Measurements from ENCODE around the gene LRRC55. TPM values are rescaled to one million over a fixed set of nuclear protein-coding genes. Genes with fewer than 3 reads are reported as not detected.
A peak's percentile ranks its signal among the peaks of the same experiment; 100 is the strongest.

LRRC55 gene
- total RNA-seq, 6 donors from 2014 or later: 0.10 to 0.11 TPM; not detected in 4

GRCh38 chr11:57219021-57219627 lies 37.4 kb downstream of the LRRC55 start:
- Histone ChIP-seq H3K4me1 (peaks cover 4 to 16% (median 11%) of the 10 kb centered on the region in 4 donors), H3K9me3 (no peaks in the 10 kb centered on the region), H3K4me3 (no peak overlapping the region), H3K27me3 (no peaks in the 10 kb centered on the region), H3K27ac (peak overlapping the region in 2 of 4 donors; percentile 24 to 57), H3K36me3 (no peaks in the 10 kb centered on the region)
- 41 to 42% methylated on average over 6 of the region's 6 CpGs for WGBS, 2 donors
- no peak for DNase-seq
- TF ChIP-seq EP300 (IDR thresholded peaks at IDR 0.05): no peak
- TF ChIP-seq POLR2AphosphoS5 (IDR thresholded peaks at IDR 0.05): no peak
- TF ChIP-seq, protein P1, sequence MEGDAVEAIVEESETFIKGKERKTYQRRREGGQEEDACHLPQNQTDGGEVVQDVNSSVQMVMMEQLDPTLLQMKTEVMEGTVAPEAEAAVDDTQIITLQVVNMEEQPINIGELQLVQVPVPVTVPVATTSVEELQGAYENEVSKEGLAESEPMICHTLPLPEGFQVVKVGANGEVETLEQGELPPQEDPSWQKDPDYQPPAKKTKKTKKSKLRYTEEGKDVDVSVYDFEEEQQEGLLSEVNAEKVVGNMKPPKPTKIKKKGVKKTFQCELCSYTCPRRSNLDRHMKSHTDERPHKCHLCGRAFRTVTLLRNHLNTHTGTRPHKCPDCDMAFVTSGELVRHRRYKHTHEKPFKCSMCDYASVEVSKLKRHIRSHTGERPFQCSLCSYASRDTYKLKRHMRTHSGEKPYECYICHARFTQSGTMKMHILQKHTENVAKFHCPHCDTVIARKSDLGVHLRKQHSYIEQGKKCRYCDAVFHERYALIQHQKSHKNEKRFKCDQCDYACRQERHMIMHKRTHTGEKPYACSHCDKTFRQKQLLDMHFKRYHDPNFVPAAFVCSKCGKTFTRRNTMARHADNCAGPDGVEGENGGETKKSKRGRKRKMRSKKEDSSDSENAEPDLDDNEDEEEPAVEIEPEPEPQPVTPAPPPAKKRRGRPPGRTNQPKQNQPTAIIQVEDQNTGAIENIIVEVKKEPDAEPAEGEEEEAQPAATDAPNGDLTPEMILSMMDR (IDR thresholded peaks at IDR 0.05): no peak
- ATAC-seq (ENCODE audit: low FRiP score in 2 of 2): peak in 1 of 2 donors; percentile 61

DNA sequence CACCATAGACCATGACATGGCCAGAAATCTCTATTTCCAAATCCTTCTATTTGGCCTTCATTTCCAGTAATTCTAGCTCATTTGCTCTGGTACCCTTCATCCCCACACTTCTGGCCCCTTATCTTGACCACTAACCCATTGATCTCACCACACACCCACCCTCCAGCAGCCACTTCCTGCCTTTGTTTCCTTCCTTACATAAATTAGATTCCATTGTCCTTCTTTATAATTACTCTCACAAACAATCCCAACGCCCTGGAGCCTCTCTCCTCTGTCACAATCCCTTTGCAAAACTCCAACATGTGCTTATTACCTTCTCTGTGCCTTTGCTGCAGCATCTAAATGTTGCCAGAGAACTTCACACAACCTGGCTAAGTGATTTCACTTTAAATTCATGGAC lies 40.5 kb downstream of the LRRC55 start:
- WGBS, 2 donors: 13 to 31% methylated on average over 1 of the region's 1 CpG

DNA sequence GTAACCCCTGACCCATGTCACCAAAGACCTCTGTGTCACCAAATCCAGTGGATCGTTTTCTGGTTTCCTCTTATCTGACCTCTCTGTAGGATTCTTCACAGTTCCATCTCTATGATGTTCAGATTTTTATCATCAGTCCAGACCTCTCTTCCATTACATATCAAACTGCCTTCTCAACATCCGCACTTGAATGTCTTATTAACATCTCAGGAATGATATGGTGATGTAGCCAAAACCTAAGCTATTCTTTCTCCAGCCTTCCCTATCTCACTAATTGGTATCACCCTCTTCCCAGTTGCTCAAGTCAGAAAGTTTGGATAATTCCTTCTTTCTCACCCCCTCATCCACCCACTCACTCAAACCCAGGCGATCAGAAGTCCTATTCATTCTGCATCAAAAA lies 41.8 kb downstream of the LRRC55 start:
- ATAC-seq (ENCODE audit: low FRiP score in 2 of 2): no peak
- 88 to 90% methylated on average over 3 of the region's 3 CpGs for WGBS, 2 donors
- H3K27ac ChIP-seq: no peak overlapping the region

More for the DNA sequence above, 40.5 kb downstream of the LRRC55 start:
- no peak for TF ChIP-seq POLR2AphosphoS5 (IDR thresholded peaks at IDR 0.05)
- TF ChIP-seq EP300 (IDR thresholded peaks at IDR 0.05): no peak
- TF ChIP-seq, protein P1 (IDR thresholded peaks at IDR 0.05): no peak
- TF ChIP-seq POLR2A (IDR thresholded peaks at IDR 0.05): no peak
- H3K27ac ChIP-seq: no peak overlapping the region
- H3K36me3 ChIP-seq: no peaks in the 10 kb centered on the region
- H3K4me1 ChIP-seq: peaks cover 0 to 14% (median 5%) of the 10 kb centered on the region in 4 donors
- ATAC-seq (ENCODE audit: low FRiP score in 2 of 2) (no peak), DNase-seq (no peak)
- no peaks in the 10 kb centered on the region for H3K9me3 ChIP-seq
- H3K4me3 ChIP-seq: no peak overlapping the region
- H3K27me3 ChIP-seq: no peaks in the 10 kb centered on the region

DNA sequence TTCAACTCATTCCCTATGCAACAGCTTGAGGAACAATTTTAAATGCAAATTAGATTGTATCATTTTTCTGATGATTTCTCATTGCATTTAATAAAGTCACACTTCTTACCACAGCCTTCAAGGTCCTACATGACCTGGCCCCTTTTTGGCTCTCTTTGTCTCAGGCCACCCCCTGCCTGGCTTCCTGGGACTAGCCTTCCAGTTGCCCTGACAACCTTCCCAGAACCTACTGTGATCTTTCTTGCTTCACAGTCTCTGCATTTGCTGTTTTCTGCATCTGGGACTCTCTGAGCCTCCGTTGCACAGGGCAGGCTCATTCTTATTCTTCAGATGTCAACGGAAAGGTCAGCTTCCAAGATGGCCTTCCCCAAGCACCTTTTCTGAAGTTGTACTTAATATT lies 42.4 kb downstream of the LRRC55 start:
- no peaks in the 10 kb centered on the region for H3K36me3 ChIP-seq
- no peak for DNase-seq
- 90% methylated on average over 2 of the region's 2 CpGs for WGBS, 2 donors
- no peaks in the 10 kb centered on the region for H3K9me3 ChIP-seq
- no peaks in the 10 kb centered on the region for H3K27me3 ChIP-seq
- no peak for ATAC-seq (ENCODE audit: low FRiP score in 2 of 2)
- no peak overlapping the region for H3K4me3 ChIP-seq
- TF ChIP-seq, protein P1 (IDR thresholded peaks at IDR 0.05): no peak
- TF ChIP-seq POLR2AphosphoS5 (IDR thresholded peaks at IDR 0.05): no peak
- TF ChIP-seq EP300 (IDR thresholded peaks at IDR 0.05): no peak
- no peak for TF ChIP-seq POLR2A (IDR thresholded peaks at IDR 0.05)
- no peak overlapping the region for H3K27ac ChIP-seq
- peaks cover 0 to 9% (median 5%) of the 10 kb centered on the region in 4 donors for H3K4me1 ChIP-seq

More for the DNA sequence above, 41.8 kb downstream of the LRRC55 start:
- Histone ChIP-seq H3K36me3 (no peaks in the 10 kb centered on the region), H3K4me1 (peaks cover 0 to 14% (median 5%) of the 10 kb centered on the region in 4 donors), H3K4me3 (no peak overlapping the region), H3K27me3 (no peaks in the 10 kb centered on the region), H3K9me3 (no peaks in the 10 kb centered on the region)
- no peak for DNase-seq
- TF ChIP-seq, protein P1 (IDR thresholded peaks at IDR 0.05): no peak
- TF ChIP-seq POLR2A (IDR thresholded peaks at IDR 0.05) (no peak), EP300 (IDR thresholded peaks at IDR 0.05) (no peak), POLR2AphosphoS5 (IDR thresholded peaks at IDR 0.05) (no peak)

- ATAC-seq (ENCODE audit: low FRiP score in 2 of 2): no peak
- no peak overlapping the region for H3K27ac ChIP-seq
- H3K4me3 ChIP-seq: no peak overlapping the region
- DNase-seq: no peak
- H3K36me3 ChIP-seq: no peaks in the 10 kb centered on the region
- no peaks in the 10 kb centered on the region for H3K9me3 ChIP-seq
- peaks cover 0 to 5% (median 1%) of the 10 kb centered on the region in 4 donors for H3K4me1 ChIP-seq
- no peaks in the 10 kb centered on the region for H3K27me3 ChIP-seq
- TF ChIP-seq POLR2AphosphoS5 (IDR thresholded peaks at IDR 0.05): no peak
- TF ChIP-seq, protein P1 (IDR thresholded peaks at IDR 0.05): no peak
- no peak for TF ChIP-seq POLR2A (IDR thresholded peaks at IDR 0.05)
- no peak for TF ChIP-seq EP300 (IDR thresholded peaks at IDR 0.05)
These were observed 42.8 kb downstream of the LRRC55 start for GRCh38 chr11:57224537-57224936.

Measured in upper lobe of left lung (tissue), 6 donors.